Left ventricle myocardium superior (tissue), 1 donor: ENCODE measurements around the gene LRMDA. TPM values are rescaled to one million over a fixed set of nuclear protein-coding genes. Genes with fewer than 3 reads are reported as not detected.
A peak's percentile ranks its signal among the peaks of the same experiment; 100 is the strongest.

Experiments used
- ATAC-seq: fragments of 200-7000 bp; cut with Tn5 transposase; one replicate; pipeline ENCODE4 v1.9.1; 2020; ENCODE audit warnings: mild to moderate bottlenecking, moderate library complexity
- DNase-seq: peaks from one replicate; pipeline ENCODE4 v3.0.0-alpha.2; 2020
- intact Hi-C: fragments of 100-400 bp; cut with micrococcal nuclease; formaldehyde crosslinking; loops from one replicate; pipeline ENCODE4 v1.11.0; 2022
- total RNA-seq: library from RNA; stranded (reverse); fragmentation: NEBNext Ultra II Directional; extraction: Animal tissue kit (Norgen Biotek cat#: 25700); gene quantifications from one replicate; pipeline ENCODE4 v1.2.1, GENCODE V29; 2021
- donor health status: DM: no; HTN: yes; CAD: no; lungs with severe emphysema.

Gene LRMDA
- total RNA-seq, 1 donor from 2014 or later, result 23.1 TPM

DNA sequence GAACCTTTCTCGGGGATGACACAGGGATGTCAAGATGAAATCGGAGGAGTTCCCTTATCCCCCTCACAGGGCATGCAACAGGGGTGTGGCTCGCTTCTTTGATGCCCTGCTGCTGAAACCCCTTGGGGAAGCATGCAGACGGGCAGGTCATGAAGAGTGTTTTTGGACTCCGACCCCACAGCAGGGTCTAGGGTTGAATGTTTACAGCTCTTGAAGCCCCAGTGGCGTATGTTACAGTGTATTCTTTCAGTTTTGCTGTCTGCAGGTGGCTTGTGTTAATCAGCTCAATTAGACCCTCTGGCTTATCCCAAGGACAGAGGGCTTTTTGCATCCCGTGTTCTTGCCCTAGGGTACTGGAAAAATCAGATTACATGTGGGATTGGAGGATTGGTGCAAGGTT, 446.5 kb downstream of the LRMDA start:
- no peak for ATAC-seq
- intact Hi-C loops, result no loop called here
- no peak for DNase-seq

DNA sequence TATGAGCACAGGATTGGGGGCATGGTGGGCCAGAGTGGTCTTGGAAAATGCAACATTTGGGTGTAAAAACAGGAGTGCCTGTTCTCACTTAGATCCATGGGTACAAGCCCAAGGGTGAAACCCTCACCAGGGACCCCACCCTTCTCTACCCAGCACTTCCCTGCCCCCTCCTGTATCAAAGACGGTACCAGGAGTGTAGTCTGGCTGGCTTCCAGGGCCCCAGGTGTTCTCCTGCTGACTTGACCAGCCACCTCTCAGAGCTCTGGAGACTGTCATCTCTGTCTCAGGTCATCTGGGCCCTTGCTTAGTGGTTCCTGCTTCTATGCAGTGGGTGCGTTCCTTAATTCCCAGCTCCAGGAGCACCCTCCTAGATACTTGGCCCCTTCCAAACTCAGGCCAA, 447.2 kb downstream of the LRMDA start:
- no peak for DNase-seq
- no peak for ATAC-seq
- intact Hi-C loops, result no loop called here

DNA sequence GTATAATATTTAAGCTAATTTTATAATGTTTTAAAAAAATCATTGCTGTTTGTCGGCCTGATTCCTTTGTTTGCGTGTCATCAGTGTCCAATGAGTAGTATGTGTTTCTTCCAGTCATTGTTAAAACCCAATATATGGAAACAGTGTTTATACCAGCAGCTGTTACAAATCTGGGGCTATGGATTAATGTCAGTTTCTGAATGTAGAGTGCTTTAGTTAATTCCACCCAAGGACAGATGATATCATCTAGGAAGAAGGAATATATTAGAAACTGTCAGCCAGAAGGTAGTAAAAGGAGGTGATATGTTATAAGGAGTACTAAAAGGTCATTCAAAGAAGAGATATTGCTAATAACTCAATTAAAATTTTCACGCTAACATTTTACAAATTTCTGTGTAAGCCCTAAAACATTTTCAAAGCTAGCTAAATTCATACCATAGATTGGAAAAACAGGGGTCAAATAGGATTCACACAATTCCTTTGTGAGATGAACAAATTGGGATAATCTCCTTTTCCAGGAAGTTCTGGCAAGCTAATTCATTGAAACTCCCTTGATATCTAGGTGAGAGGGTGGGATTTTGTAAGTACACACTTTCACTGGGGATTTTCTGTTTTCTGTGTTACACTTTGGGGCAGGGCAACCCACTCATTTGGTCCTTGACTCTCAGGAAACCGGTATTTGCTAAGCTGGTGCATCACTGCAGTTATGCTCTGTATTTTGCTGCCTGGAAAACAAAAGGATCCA, 448.8 kb downstream of the LRMDA start:
- no peak for DNase-seq
- intact Hi-C loops, result no loop called here
- ATAC-seq, result no peak

DNA sequence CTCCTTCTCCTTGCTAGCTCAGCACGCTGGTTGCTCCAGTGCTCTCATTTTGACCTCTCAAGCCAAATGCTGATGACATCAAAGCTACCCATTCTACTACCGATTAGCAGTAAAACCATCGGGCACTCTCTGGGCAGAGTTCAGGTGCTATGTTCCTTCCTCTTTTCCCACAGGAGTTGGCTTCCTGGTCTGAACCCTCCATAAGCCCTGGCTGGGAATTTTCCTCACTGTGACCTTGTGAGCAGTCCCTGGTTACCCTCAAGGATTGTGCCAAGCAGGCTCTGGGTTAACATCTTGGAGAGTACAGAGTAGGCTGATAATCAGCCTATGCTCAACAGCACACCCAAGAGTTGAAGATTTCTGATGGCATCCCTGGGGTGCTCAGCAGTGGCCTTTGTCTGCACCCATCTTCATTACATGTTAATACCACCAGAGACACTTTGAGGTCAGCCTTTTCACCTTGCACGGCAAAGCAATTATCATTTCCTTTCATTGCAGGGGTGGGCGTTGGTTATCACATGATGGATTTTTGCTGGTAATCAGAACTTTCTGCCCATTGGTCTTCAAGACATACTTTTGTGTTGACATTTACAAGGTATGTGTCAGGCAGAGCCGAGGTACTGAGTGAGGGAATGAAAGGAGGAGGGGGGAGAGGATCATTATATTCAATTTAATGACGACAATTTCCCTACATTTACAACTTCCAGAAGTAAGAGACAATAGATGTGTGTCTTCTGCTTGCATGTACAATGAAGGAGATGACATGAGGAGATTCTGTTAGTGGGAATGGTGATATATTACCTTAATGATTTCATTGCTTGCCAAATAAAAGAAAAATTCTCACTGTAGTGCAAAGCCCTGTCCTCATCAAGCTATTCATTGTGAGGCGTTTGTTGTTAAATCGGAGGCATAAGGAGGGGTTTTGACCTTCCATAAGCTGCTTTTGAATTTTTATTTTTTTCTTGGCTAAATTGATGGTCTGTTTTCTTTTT, 452.0 kb downstream of the LRMDA start:
- DNase-seq (no peak), ATAC-seq (no peak)
- intact Hi-C loops, result no loop called here

DNA sequence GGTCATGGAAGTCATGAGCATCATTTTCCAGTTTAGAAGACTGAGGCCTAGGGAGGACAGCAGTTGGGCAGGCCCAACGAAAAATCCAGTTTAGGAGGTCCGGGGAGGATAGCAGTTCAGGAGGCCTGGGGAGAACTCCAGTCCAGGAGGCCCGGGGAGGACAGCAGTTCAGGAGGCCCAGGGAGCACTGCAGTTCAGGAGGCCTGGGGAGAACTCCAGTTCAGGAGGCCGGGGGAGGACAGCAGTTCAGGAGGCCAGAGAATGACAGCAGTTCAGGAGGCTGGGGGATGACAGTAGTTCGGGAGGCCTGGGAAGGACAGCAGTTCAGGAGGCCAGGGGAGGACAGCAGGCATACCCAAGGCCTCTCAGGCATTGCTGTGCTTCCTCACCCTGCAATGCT, 453.4 kb downstream of the LRMDA start:
- DNase-seq (no peak), ATAC-seq (no peak)
- intact Hi-C loops, result no loop called here

DNA sequence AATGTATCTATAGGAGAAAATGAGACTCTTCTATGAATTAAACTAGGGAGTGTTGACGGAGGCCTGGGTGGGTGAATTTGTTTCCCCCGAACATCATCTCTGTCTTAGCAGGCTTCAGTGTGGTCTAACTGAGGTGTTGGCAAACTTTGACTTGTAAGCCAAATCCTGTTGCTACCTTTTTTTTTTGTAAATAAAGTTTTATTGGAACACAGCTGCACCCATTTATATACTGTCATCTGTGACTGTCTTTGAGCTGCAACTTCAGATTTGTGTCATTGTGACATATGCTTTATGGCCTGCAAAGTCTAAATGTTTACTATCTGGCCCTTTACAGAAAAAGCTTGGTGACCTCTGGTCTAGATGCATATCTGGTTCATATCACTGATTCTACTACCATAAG, 455.9 kb downstream of the LRMDA start:
- no peak for ATAC-seq
- no peak for DNase-seq
- intact Hi-C loops, result no loop called here

DNA sequence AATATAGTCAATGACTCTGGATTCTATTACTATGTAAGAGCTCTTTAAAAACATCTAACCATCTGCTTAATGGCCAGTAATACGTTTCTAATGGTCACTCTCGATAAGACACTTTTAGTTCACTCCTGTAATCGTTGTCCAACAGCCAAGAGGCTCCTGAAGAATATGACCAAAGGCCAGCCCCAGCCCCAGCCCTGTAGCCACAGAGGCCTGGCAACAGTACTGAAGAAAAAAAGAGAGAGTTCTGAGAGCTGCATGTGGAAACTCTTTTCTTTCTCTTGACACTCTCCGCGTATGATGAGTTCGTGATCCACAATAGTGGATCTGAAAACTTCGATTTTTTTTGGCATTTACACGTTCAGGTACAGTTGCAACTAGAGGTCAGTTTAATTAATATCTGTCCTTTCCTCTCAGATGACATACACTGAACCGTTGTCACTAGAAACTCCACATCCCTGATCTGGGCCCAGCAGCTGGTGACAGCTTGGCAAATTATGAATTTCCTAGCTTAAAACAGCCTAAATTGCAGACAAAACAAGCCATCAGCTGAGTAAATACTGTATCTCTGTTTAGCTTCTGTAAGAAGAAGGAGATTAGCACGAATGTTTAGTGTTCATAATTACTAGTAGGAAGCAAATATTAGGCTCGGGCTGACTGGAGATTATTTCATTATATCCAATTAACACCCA, 456.7 kb downstream of the LRMDA start:
- intact Hi-C loops, result no loop called here
- DNase-seq (no peak), ATAC-seq (no peak)

DNA sequence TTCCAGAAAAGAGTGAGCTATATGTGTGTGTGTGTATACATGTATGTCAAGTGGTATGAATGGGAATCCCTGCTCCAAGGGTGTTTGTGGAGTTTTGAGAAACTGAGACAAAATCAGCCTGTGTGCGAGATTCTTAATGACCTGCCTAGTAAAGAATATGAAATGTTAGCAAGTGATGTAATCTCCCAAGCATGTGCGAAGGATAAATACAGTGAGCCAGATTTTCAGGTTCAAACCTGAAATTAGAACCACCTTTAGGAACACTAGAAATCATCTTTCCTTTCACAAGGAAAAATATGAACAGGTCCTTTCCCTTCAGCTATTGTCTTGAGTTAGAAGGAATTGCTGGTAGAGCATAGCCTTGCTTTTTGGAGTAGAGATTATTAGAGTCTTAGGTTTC, 457.6 kb downstream of the LRMDA start:
- intact Hi-C loops, result no loop called here
- DNase-seq (no peak), ATAC-seq (no peak)

DNA sequence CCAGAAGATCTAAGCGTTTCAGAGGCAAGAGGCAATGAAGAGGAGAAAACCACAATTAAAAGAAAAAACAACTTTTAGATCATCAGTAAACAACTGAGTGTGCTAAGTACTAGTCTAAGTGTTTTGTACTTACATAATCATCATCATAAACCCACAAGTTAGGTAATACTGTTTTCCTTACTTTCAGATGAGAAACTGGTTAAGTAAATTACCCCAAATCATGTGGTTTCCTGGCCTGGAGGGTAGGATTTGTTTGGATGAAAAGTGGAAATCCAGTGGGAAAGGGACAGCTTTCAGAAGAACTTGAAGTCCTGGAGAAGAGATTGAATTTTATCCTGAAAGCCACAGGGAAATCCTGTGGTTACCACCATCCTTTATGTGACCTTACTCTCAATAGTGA, 463.3 kb downstream of the LRMDA start:
- no peak for ATAC-seq

DNA sequence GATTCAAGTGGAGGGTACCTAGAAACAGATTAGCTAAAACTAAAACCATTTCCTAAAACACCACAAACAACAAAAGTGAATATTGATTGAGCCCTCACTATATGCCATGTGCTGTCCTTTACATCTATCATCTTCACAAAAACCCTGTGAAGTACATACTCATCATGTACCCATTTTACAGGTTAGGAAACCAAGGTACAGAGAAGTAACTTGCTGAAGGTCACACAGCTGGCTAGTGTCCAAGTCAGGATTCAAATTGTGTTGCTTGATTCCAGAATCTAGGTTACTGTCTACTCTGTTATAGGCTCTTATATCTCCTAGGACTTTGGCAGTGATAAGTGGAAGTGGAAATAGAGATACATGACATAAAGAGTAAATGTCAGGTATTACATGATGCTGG, 463.8 kb downstream of the LRMDA start:
- intact Hi-C loops, result no loop called here
- ATAC-seq, result no peak
- DNase-seq, result no peak

More for the DNA sequence above, 463.3 kb downstream of the LRMDA start:
- no peak for DNase-seq
- intact Hi-C loops, result no loop called here

DNA sequence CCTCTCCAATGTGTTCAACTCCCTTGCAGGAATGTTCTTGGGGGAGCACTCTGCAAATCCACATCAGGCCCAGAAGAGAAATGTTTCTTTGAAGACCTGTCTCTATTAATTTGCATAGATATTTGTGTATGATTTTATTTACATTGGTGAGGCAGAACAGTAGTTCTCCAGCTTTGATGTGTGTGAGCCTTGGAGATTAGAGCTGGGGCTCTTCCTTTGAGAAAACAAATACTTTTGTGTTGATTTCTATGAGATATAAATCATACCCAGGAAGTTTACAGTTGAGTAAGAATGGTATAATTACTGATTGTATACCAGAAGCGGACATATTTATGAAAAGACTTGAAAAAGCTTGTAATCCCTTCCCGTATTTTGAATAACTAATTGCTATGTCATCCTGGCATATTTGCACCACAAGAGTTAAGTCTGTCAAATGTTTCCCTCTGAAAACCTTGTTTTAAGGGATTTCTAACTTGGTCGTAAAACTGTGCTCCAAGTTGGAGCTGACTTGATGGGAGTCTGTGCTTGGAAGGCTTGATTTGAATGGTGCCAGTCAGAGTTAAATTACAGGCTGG, 468.5 kb downstream of the LRMDA start:
- intact Hi-C loops, result no loop called here
- ATAC-seq, result no peak
- DNase-seq, result no peak

DNA sequence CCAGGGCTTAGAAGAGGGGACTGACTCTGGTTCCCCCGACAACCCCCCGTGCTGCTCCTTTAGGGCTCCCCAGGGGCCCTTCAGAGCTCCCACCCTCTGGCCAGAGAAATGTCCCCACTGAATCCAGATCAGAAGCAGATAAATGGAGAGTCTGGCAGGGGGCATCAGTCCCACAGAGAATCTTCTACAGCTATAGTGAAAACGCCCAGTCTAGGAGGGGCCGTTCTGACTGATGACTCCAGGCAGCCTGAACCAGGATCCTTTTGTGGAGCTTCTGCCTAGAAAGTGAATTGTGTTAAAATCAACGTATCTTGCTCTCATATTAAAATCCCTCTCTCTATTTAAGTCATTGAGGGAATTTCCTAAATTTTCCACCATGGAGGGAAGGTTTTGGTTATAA, 471.4 kb downstream of the LRMDA start:
- DNase-seq, result no peak
- intact Hi-C loops, result no loop called here
- no peak for ATAC-seq

DNA sequence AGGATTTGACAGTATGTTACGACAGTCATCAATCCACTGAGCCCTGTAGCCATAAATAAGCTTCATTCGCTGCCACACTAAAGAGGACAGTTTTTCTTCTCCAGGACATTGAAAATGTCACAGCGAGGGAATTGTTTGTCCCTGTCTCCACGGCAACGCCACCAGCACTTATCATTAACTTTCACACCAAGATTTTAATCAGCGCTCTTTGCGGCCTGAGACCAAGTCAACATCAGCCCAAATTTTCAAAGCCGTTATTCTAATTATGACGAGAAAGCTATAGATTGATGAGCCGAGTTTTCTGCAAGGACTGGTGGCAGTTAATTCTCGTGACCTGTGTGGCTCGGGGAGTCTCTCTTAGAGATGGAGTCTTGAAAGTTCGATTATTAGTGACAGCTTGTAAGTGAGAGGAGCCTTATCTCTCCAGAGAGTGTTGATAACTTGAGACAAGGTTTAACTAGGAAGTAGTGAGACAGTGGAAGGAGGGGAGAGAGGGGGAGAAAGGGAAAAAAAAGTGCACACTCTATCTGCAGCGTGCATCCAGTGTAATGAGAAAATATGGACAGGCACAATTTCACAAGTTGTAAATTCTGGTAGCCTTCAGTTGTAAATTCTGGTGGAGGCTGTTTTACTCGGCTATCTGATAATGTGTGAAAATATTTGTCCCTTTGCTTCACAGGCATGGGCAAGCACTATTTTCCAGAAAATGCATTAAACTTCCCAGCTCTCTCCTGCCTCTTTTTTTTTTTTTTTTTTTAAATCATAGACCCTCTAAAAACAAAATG, 473.3 kb downstream of the LRMDA start:
- intact Hi-C loops, result no loop called here
- DNase-seq (no peak), ATAC-seq (no peak)

DNA sequence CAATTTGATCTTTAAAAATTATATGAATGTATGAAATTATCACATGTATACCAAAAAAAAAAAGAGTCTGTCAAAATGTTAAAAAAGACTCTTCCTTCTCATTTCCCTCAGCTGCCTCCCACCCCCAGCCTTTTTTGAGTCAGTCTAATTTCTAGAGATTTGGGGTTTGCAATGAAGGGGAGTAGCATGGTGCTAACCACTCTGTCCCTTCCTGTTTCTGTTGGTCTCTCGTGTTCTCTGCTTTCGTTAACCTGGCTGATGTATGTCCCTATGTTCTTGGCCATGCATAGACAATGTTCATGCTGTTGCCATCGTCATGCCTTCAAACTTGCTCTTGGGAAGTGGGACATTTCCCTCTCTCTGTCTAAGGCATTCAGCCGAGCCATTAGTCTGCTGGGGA, 474.1 kb downstream of the LRMDA start:
- no peak for ATAC-seq
- intact Hi-C loops, result no loop called here
- no peak for DNase-seq

DNA sequence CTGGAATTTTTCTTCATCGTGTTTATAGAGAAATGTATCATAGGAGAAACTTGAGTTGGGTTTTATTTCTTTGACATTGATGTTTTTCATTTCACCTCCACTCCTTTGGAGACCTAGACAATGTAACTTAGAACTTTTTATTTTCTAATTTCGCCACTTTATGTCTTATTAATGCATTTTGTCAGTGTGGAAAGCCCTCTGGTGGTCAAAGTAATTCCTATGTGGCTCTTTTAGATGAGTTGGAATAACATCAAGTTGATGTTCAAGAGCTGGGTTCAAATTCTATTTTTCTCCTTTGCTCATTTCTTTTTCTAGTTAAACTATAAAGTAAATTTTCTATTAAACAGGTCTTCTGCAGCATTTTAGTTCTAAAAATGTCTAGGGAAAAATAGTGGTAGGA, 478.6 kb downstream of the LRMDA start:
- no peak for ATAC-seq
- DNase-seq, result no peak
- intact Hi-C loops, result loop anchor here (5.0 kb wide), 1 partner anchor 513 kb away; no protein-coding TSS in a partner anchor

DNA sequence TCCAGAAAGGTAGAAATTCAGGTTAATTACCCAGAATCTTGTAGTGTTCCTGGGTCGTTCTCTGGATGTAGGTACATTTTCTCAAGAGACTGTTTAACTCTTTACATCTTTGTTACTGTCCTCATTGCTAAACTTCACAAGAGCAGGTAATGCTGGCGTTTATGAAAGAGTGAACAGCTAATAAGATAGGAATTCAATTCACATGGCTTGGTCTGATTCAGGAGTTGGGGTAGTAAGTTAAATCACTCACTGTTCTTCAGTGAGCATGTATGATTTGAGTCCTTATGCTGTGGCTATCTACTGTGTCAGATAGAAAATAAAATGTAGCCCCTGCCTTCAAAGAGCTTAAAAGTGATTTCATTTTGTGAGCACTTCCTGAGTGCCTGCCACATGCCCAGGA, 480.0 kb downstream of the LRMDA start:
- DNase-seq, result no peak

DNA sequence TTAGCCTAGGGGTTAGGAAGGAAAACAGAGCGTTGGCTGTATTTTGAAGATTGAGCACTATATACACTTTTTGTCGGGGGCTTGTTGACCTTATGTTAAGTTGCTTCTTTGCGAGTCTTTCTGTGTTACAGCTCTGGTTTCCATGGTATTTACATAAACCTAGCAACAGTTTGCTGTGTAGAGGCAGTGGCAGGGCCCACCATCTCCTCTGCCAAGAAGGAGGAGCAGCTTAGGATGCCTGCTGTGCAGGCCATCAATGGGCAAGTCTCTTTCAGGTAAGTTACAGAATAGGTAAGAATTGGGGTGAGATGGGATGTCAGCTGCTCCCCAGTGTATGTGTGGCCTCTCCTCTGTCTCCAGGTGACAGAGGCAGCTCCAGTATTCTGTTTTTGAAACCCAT, 485.5 kb downstream of the LRMDA start:
- no peak for DNase-seq
- intact Hi-C loops, result no loop called here
- no peak for ATAC-seq

More for the DNA sequence above, 480.0 kb downstream of the LRMDA start:
- intact Hi-C loops, result loop anchor here (5.0 kb wide), 1 partner anchor 514 kb away; no protein-coding TSS in a partner anchor
- ATAC-seq, result no peak

DNA sequence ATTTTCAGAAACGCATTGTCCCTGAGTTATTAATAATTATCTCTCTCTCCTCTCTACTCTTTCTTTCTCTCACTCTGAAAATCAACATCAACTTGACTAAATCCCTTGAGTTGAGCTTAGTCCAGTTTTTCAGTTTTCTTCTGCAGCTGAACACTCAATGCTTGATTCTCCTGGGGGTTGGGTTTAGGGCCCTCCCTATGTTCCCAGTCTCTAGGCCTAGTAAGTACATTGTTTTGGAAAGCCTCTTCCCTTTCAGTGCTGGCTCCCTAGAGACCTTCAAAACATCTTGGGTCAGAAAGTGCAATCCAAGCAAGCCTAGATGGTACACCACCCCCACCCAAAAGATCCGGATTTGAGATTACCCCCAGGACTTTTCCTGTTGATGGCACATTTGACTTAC, 488.5 kb downstream of the LRMDA start:
- DNase-seq (no peak), ATAC-seq (peak; percentile 85)
- intact Hi-C loops, result no loop called here

DNA sequence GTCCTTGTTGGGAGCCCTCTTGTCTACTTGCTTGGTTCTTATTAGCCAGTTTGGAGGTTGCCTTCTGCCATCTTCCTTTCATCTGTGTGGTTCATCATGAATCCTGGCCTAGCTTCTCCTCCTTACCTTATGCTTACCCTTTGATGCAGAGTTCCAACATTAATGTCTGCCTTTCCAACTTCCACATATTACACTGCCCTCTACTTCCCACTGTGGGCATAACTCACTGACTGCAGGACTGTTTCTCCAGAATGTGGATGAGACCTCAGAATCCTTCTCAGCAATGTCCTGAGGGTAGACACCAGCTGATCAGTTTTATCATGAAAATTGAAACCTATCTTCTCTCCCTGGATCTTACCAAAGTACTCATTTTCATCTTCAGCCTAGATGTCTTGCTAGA, 491.0 kb downstream of the LRMDA start:
- DNase-seq (no peak), ATAC-seq (no peak)
- intact Hi-C loops, result no loop called here
